ENCODE data around the gene UCP2.

GRCh38 chr11:73971175-73971719, 11.4 kb downstream of the UCP2 start:
- TF ChIP-seq CTCF (IDR thresholded peaks at IDR 0.05), result no peak
- no peak for TF ChIP-seq POLR2AphosphoS5 (IDR thresholded peaks at IDR 0.05; ENCODE audit: insufficient read depth in 1 of 2, low read depth in 1 of 2)
